CD4-positive, CD25-positive, alpha-beta regulatory T cell (primary cell): ENCODE data around the gene GIMAP2. TPM values are rescaled to one million over a fixed set of nuclear protein-coding genes. Genes with fewer than 3 reads are reported as not detected.
"Not testable (repeated sequence)": the region's sequence is repeated elsewhere in the genome, so short reads cannot be mapped to it uniquely, and the experiment has no call there.

Source experiments
- ATAC-seq, 2 donors: fragments of 150-1000 bp; cut with Tn5 transposase; one replicate each; pipeline ENCODE4 v1.10.0; 2021; ENCODE audit warnings: low read depth in 2 of 2, moderate number of reproducible peaks in 2 of 2, moderate library complexity in 1 of 2
- DNase-seq, 3 donors: peaks; one replicate each; pipeline versions ENCODE4 v3.0.0 to v3.0.0-alpha.2; 2012 to 2022; ENCODE audit warnings: mixed read lengths in 1 of 3
- H3K27ac ChIP-seq: one replicate; pipeline ENCODE4 v1.7.0; 2013; ENCODE audit warnings: mild to moderate bottlenecking, low read length; ENCODE audit not compliant: insufficient read depth, poor library complexity, severe bottlenecking
- H3K27me3 ChIP-seq: one replicate; pipeline ENCODE4 v1.7.0; 2013; ENCODE audit warnings: low read length; ENCODE audit not compliant: control insufficient read depth, insufficient read depth
- H3K36me3 ChIP-seq: one replicate; pipeline ENCODE4 v1.7.0; 2013; ENCODE audit warnings: mild to moderate bottlenecking, low read length, moderate library complexity; ENCODE audit not compliant: control insufficient read depth, insufficient read depth
- H3K4me1 ChIP-seq: 2 replicates; pipeline ENCODE4 v1.7.0; 2013; ENCODE audit warnings: mild to moderate bottlenecking, low read length; ENCODE audit not compliant: insufficient read depth, control insufficient read depth, poor library complexity, severe bottlenecking
- H3K4me3 ChIP-seq: one replicate; pipeline ENCODE4 v1.7.0; 2013; ENCODE audit warnings: low read depth, mild to moderate bottlenecking, low read length, moderate library complexity
- H3K9me3 ChIP-seq, 2 experiments: 1 replicate in 1 of 2; 2 replicates in 1 of 2; pipeline ENCODE4 v1.7.0; 2013; ENCODE audit warnings: low read length in 2 of 2, mild to moderate bottlenecking in 1 of 2, moderate library complexity in 1 of 2; ENCODE audit not compliant: control insufficient read depth in 2 of 2
- H3K27ac Mint-ChIP-seq, 3 donors: one replicate each; pipeline ENCODE4 v1.8.0; 2020 to 2022; ENCODE audit warnings: mild to moderate bottlenecking in 3 of 3, mixed read lengths in 3 of 3, moderate library complexity in 2 of 3
- H3K27me3 Mint-ChIP-seq: one replicate; pipeline ENCODE4 v1.8.0; 2022; ENCODE audit warnings: mild to moderate bottlenecking, mixed read lengths
- H3K36me3 Mint-ChIP-seq: one replicate; pipeline ENCODE4 v1.8.0; 2020; ENCODE audit warnings: mixed read lengths
- H3K4me1 Mint-ChIP-seq, 4 donors: one replicate each; pipeline ENCODE4 v1.8.0; 2020 to 2022; ENCODE audit warnings: mixed read lengths in 4 of 4, mild to moderate bottlenecking in 1 of 4
- H3K4me3 Mint-ChIP-seq, 4 donors: one replicate each; pipeline ENCODE4 v1.8.0; 2020 to 2022; ENCODE audit warnings: mild to moderate bottlenecking in 4 of 4, mixed read lengths in 4 of 4, moderate library complexity in 3 of 4
- H3K9me3 Mint-ChIP-seq, 7 donors: one replicate each; pipeline ENCODE4 v1.8.0; 2020 to 2022; ENCODE audit warnings: mixed read lengths in 7 of 7, mild to moderate bottlenecking in 3 of 7, moderate library complexity in 2 of 7
- polyA plus RNA-seq, 4 donors: library from polyadenylated mRNA; unstranded; fragments of 300-500 nt; fragmentation: Illumina TruSeq; gene quantifications; one replicate each; pipeline ENCODE4 v1.2.3, GENCODE V29; 2021
- total RNA-seq: library from RNA; stranded (reverse); gene quantifications from one replicate; pipeline ENCODE4 v1.2.3, GENCODE V29; 2022

The GIMAP2 gene
- total and polyA plus RNA-seq, 5 donors from 2014 or later: 79.0 to 142 (median 95.1) TPM

GRCh38 chr7:150666412-150666811, 19.1 kb upstream of the GIMAP2 start:
- ATAC-seq (no peak), DNase-seq (no peak)
- Mint-ChIP-seq H3K4me3 (peak overlapping the region; percentile 26 to 88 (median 67)), H3K9me3 (peaks cover 0 to 6% (median 0%) of the 10 kb centered on the region in 7 donors), H3K27ac (peak overlapping the region; percentile 94 to 98 (median 95)), H3K27me3 (no peaks in the 10 kb centered on the region), H3K4me1 (peaks cover 22 to 94% (median 78%) of the 10 kb centered on the region in 4 donors), H3K36me3 (peaks cover 8% of the 10 kb centered on the region)
- Histone ChIP-seq H3K4me1 (peaks cover 94% of the 10 kb centered on the region), H3K27me3 (no peaks in the 10 kb centered on the region), H3K4me3 (peak overlapping the region; percentile 58), H3K9me3 (no peaks in the 10 kb centered on the region), H3K27ac (peak overlapping the region; percentile 75), H3K36me3 (no peaks in the 10 kb centered on the region)

DNA sequence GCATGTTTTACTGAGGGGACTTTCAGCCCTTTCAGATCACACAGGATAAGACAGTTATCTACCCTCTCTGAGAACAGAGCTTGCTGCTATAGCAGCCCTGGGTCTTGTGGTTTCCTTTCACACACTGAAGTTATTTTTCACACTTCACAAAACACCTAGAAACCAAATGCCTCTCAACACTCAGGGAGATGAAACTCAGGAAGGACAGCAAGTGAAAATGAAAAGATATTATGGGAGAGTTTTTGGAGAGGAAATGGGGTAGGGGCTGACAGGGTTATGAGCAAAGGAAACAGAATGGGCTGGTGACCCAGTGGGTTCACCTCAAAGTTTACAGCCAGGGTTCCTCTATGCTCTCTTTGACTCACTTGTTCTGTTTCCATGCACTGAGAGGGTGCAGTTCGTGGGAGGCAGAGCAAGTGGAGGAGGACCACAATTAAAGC, 17.0 kb upstream of the GIMAP2 start:
- Mint-ChIP-seq H3K27ac (peak overlapping the region; percentile 94 to 98 (median 95)), H3K36me3 (peaks cover 9% of the 10 kb centered on the region), H3K4me3 (peak overlapping the region; percentile 63 to 83 (median 72)), H3K4me1 (peaks cover 23 to 92% (median 73%) of the 10 kb centered on the region in 4 donors), H3K27me3 (no peaks in the 10 kb centered on the region), H3K9me3 (peaks cover 0 to 15% (median 1%) of the 10 kb centered on the region in 7 donors)
- ATAC-seq (peak; percentile 80 to 81), DNase-seq (peak in 2 of 3 donors; percentile 74 to 85)
- peak overlapping the region; percentile 65 for H3K4me3 ChIP-seq
- H3K4me1 ChIP-seq: peaks cover 81% of the 10 kb centered on the region
- no peaks in the 10 kb centered on the region for H3K36me3 ChIP-seq
- H3K27ac ChIP-seq: peak overlapping the region; percentile 75
- no peaks in the 10 kb centered on the region for H3K27me3 ChIP-seq
- H3K9me3 ChIP-seq: no peaks in the 10 kb centered on the region

DNA sequence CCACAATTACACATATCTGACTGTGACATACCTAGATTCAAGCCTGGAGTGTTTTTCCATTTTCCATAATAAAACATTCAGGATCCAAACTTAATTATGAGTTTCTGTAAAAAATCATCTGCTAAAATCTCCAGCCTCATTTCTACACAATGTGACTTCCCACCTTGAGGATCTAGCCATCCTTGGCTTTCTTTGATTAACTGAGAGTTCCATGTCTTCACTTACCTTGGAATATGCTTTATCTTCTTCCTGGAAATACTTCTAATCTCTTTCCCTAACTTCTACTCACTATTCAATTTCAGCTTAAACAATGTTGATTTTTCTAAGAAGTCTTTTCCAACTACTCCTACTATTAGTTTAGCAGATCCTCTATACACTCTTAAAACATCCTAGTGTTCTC, 16.5 kb upstream of the GIMAP2 start:
- Mint-ChIP-seq H3K9me3 (peaks cover 0 to 15% (median 1%) of the 10 kb centered on the region in 7 donors), H3K36me3 (peaks cover 9% of the 10 kb centered on the region), H3K4me3 (peak overlapping the region; percentile 29 to 83 (median 67)), H3K27me3 (no peaks in the 10 kb centered on the region), H3K27ac (peak overlapping the region; percentile 94 to 98 (median 95)), H3K4me1 (peaks cover 21 to 90% (median 69%) of the 10 kb centered on the region in 4 donors)
- no peaks in the 10 kb centered on the region for H3K36me3 ChIP-seq
- H3K4me3 ChIP-seq: peak overlapping the region; percentile 65
- peaks cover 76% of the 10 kb centered on the region for H3K4me1 ChIP-seq
- no peaks in the 10 kb centered on the region for H3K9me3 ChIP-seq
- no peak for ATAC-seq
- no peaks in the 10 kb centered on the region for H3K27me3 ChIP-seq
- H3K27ac ChIP-seq: peak overlapping the region; percentile 75
- DNase-seq: no peak

GRCh38 chr7:150671798-150672585, 13.5 kb upstream of the GIMAP2 start:
- peaks cover 68% of the 10 kb centered on the region for H3K4me1 ChIP-seq
- not testable (repeated sequence) for DNase-seq, ATAC-seq, H3K9me3 ChIP-seq, H3K27me3 Mint-ChIP-seq, H3K36me3 Mint-ChIP-seq, H3K27me3 ChIP-seq, H3K4me3 ChIP-seq, H3K36me3 ChIP-seq, H3K27ac ChIP-seq
- H3K27ac Mint-ChIP-seq: peak overlapping the region; percentile 82 to 94 (median 87)
- H3K9me3 Mint-ChIP-seq: peaks cover 0 to 15% (median 1%) of the 10 kb centered on the region in 7 donors
- H3K4me3 Mint-ChIP-seq: peak overlapping the region in 2 of 4 donors; percentile 39 to 53
- peaks cover 33 to 85% (median 59%) of the 10 kb centered on the region in 4 donors for H3K4me1 Mint-ChIP-seq

GRCh38 chr7:150675714-150676113, 9.8 kb upstream of the GIMAP2 start:
- H3K4me1 Mint-ChIP-seq: peaks cover 33 to 87% (median 57%) of the 10 kb centered on the region in 4 donors
- peak overlapping the region; percentile 71 for H3K27ac ChIP-seq
- ATAC-seq (no peak), DNase-seq (no peak)
- H3K36me3 Mint-ChIP-seq: peaks cover 11% of the 10 kb centered on the region
- no peaks in the 10 kb centered on the region for H3K36me3 ChIP-seq
- H3K4me3 Mint-ChIP-seq: peak overlapping the region; percentile 22 to 85 (median 40)
- no peaks in the 10 kb centered on the region for H3K27me3 ChIP-seq
- H3K9me3 Mint-ChIP-seq: peaks cover 0 to 26% (median 6%) of the 10 kb centered on the region in 7 donors
- peak overlapping the region; percentile 16 for H3K4me3 ChIP-seq
- peak overlapping the region; percentile 73 to 99 (median 93) for H3K27ac Mint-ChIP-seq
- H3K27me3 Mint-ChIP-seq: no peaks in the 10 kb centered on the region
- no peaks in the 10 kb centered on the region for H3K9me3 ChIP-seq
- H3K4me1 ChIP-seq: peaks cover 49% of the 10 kb centered on the region

DNA sequence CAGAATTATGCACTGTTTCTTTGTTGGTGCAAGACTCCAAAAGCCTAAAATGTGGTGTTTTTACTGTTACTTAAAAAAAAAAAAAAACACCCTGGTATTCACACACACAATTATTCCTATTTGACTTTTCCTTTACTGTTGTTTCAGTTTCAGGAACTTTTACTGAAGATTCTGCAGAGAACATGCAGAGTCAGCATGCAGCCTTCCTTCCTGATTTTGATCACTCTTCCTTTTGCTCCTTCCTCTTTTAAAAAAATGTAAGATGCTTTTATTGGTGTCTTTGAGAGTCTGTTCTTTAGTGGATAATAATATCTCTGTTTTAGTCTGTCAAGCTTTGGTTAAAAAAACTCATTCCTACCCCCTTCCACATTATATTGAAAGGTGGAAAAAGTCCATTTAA, 9.2 kb upstream of the GIMAP2 start:
- not testable (repeated sequence) for DNase-seq, H3K27me3 Mint-ChIP-seq, H3K36me3 ChIP-seq, ATAC-seq, H3K27me3 ChIP-seq, H3K9me3 ChIP-seq
- H3K4me3 Mint-ChIP-seq: peak overlapping the region; percentile 55 to 85 (median 68)
- peak overlapping the region; percentile 63 for H3K4me3 ChIP-seq
- H3K36me3 Mint-ChIP-seq: peaks cover 12% of the 10 kb centered on the region
- H3K4me1 Mint-ChIP-seq: peaks cover 29 to 87% (median 52%) of the 10 kb centered on the region in 4 donors
- peak overlapping the region; percentile 63 to 99 (median 73) for H3K27ac Mint-ChIP-seq
- peaks cover 43% of the 10 kb centered on the region for H3K4me1 ChIP-seq
- H3K27ac ChIP-seq: peak overlapping the region; percentile 71
- H3K9me3 Mint-ChIP-seq: peaks cover 0 to 29% (median 8%) of the 10 kb centered on the region in 7 donors

DNA sequence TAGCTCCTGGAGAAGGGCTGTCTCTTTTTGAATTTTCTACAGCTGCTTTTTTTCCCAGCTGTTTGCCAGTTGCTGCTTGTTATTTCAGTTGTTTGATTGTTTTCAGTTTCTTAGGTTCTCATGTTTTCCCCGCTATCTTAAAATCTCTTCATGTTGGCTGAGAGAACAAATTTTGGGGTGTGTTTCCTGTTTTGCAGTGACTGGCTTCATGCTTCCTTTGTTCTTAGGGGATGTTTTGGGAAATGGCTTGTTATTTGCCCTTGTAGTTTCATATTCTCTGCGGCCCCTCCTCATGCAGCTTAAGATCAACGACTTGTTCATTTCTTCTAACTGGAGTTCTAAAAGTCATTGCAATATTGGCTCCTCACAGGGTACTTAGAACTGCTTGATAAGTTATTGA, 8.7 kb upstream of the GIMAP2 start:
- Mint-ChIP-seq H3K27ac (peak overlapping the region; percentile 63 to 99 (median 73)), H3K9me3 (peaks cover 0 to 32% (median 8%) of the 10 kb centered on the region in 7 donors), H3K4me1 (peaks cover 26 to 85% (median 48%) of the 10 kb centered on the region in 4 donors), H3K4me3 (peak overlapping the region; percentile 55 to 85 (median 68)), H3K36me3 (peaks cover 13% of the 10 kb centered on the region)
- Histone ChIP-seq H3K4me3 (peak overlapping the region; percentile 63), H3K27ac (peak overlapping the region; percentile 71), H3K4me1 (peaks cover 38% of the 10 kb centered on the region)
- H3K9me3 ChIP-seq, H3K27me3 ChIP-seq, H3K27me3 Mint-ChIP-seq, H3K36me3 ChIP-seq: not testable (repeated sequence)
- ATAC-seq: peak; percentile 88
- DNase-seq: peak in 2 of 3 donors; percentile 67 to 78
